ENCODE data around the gene TPCN1. TPM values are rescaled to one million over a fixed set of nuclear protein-coding genes. Genes with fewer than 3 reads are reported as not detected.

TPCN1 gene
- total and polyA plus RNA-seq, 2 of the 8 experiments (the other 6 are each of a cell fraction or from before 2014, with no cell fraction given) = 14.9 to 21.4 TPM

DNA sequence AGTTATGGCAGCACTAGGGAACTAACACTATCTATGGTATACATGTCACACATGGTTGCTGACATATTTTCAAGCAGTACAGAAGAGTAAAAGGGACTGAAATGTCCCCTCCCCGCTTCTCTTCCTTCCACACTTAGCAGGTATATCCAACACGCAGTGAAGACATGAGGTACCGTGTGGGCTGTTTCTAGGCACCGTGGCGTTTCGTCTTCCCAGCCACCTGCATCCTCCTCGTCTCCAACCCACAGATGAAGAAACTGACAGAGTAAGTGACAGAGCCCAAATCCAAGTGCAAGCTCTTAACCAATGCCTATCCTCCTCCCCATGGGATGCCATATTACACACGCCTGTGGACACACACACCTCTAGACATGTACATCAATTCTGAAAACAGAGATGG is 81.2 kb downstream of the TPCN1 start:
- Histone ChIP-seq H2BK12ac (ENCODE audit: low read depth, low read length) (no peak overlapping the region), H3K27me3 (replicated peaks in 1 of 4; ENCODE audit: control insufficient read depth in 3 of 4, extremely low read depth in 1 of 4, insufficient read depth in 3 of 4, low read length in 3 of 4) (no peaks in the 10 kb centered on the region), H3K4ac (replicated peaks; ENCODE audit: insufficient read length, low read depth, low read length) (no peak overlapping the region), H2AK5ac (ENCODE audit: low read depth, low read length) (no peak overlapping the region), H4K5ac (ENCODE audit: insufficient read length, low read depth, low read length) (no peak overlapping the region), H3K4me1 (replicated peaks in 1 of 4; ENCODE audit: control insufficient read depth in 3 of 4, insufficient read depth in 4 of 4, low read length in 3 of 4) (peaks cover 0 to 13% (median 8%) of the 10 kb centered on the region in 4 experiments; a peak in 5 of 7 replicates), H4K20me1 (replicated peaks in 1 of 2; ENCODE audit: control insufficient read depth in 1 of 2, insufficient read depth in 2 of 2, low read length in 2 of 2) (no peaks in the 10 kb centered on the region), H3K56ac (replicated peaks; ENCODE audit: insufficient read length, low read depth, low read length) (no peak overlapping the region), H3K79me1 (ENCODE audit: low read depth, low read length) (no peaks in the 10 kb centered on the region), H2BK120ac (replicated peaks; ENCODE audit: low read depth, low read length) (no peak overlapping the region), H3K9ac (replicated peaks in 1 of 4; ENCODE audit: extremely low read depth in 1 of 4, low read depth in 3 of 4, low read length in 3 of 4) (no peak overlapping the region), H4K91ac (replicated peaks; ENCODE audit: insufficient read length, low read length) (no peak overlapping the region), H2BK15ac (ENCODE audit: low read length) (no peak overlapping the region), H3K9me3 (ENCODE audit: insufficient read depth in 2 of 2, low read depth in 1 of 2, low read length in 1 of 2) (no peaks in the 10 kb centered on the region), H3K18ac (ENCODE audit: extremely low read depth, low read length) (no peak overlapping the region), H3K14ac (ENCODE audit: insufficient read length) (no peak overlapping the region), H3K23me2 (ENCODE audit: low read depth, low read length) (peaks cover 1% of the 10 kb centered on the region; the same call in 1 of the 2 replicates), H3K36me3 (ENCODE audit: control insufficient read depth in 2 of 4, insufficient read depth in 4 of 4, low read length in 3 of 4) (no peaks in the 10 kb centered on the region; a peak in 2 of 8 replicates), H2BK20ac (ENCODE audit: low read length) (no peak overlapping the region), H3K23ac (ENCODE audit: insufficient read length) (no peak overlapping the region), H3K4me2 (ENCODE audit: insufficient read depth in 1 of 2, low read depth in 2 of 2, low read length in 2 of 2) (no peak overlapping the region), H2BK5ac (ENCODE audit: low read depth, low read length) (0 out of 2 replicates have a peak overlapping the region, but pooled peaks have one; percentile 11), H3K4me3 (ENCODE audit: extremely low read depth in 1 of 4, insufficient read depth in 2 of 4, low read depth in 3 of 4, low read length in 4 of 4) (no peak overlapping the region), H4K8ac (ENCODE audit: extremely low read depth, insufficient read depth, low read length) (no peak overlapping the region), H3K79me2 (ENCODE audit: control insufficient read depth in 1 of 2, insufficient read depth in 2 of 2, low read length in 2 of 2) (no peaks in the 10 kb centered on the region), H2AFZ (ENCODE audit: low read length) (no peak overlapping the region), H3K27ac (ENCODE audit: low read depth, low read length) (no peak overlapping the region)
- CTCF ChIA-PET (ENCODE audit: partially characterized antibody) = interaction anchor here (0.7 to 1.7 kb wide), 4 partner anchors 8 to 123 kb away, joined by 3 to 5 read pairs (median 4); no protein-coding TSS in a partner anchor
- DNase-seq (ENCODE audit: low read depth in 1 of 2, low spot score in 2 of 2) (no peak), FAIRE-seq (no peak)
- POLR2A ChIA-PET (ENCODE audit: partially characterized antibody) = interaction anchor here (1.2 to 1.6 kb wide), 3 partner anchors 9 to 35 kb away, joined by 3 to 4 read pairs (median 3); no protein-coding TSS in a partner anchor
- TF ChIP-seq CTCF (IDR thresholded peaks at IDR 0.05; ENCODE audit: control extremely low read depth in 1 of 3, insufficient read depth in 1 of 3, low read depth in 1 of 3, low read length in 3 of 3) (no peak), POLR2AphosphoS5 (IDR thresholded peaks at IDR 0.05; ENCODE audit: low read depth, low read length) (no peak), PHF8 (conservative IDR thresholded peaks at IDR 0.05; ENCODE audit: low read depth, low read length) (no peak), KDM1A (IDR thresholded peaks at IDR 0.05; ENCODE audit: borderline replicate concordance, low read length) (no peak)
- WGBS, 2 experiments (ENCODE audit: extremely low coverage in 1 of 2, insufficient coverage in 1 of 2, insufficient read length in 1 of 2, insufficient replicate concordance in 2 of 2, low coverage in 1 of 2, low lambda C conversion rate in 2 of 2, missing lambda C conversion rate in 1 of 2) = 90% methylated on average over 8 of the region's 8 CpGs; no CpG with 5 or more reads in 1 of the 2 experiments

Measured in H1 (cell line).